BJ (cell line): ENCODE measurements around the gene CPLX1. TPM values are rescaled to one million over a fixed set of nuclear protein-coding genes. Genes with fewer than 3 reads are reported as not detected.

Experiments used
- CTCF ChIA-PET: fragments of 350-600 bp; formaldehyde crosslinking; extraction: SDS; loops from one replicate; lab custom pipeline; 2021; ENCODE audit warnings: antibody characterized with exemption, inconsistent platforms; lab: Yijun Ruan, JAX
- POLR2A ChIA-PET: fragments of 300-600 bp; sonication (Branson Sonifier 250); formaldehyde crosslinking; extraction: SDS; loops from one replicate; lab custom pipeline; 2021; ENCODE audit warnings: antibody characterized with exemption; lab: Charles Lee
- DNase-seq: peaks from one replicate; pipeline ENCODE4 v3.0.0-alpha.2; 2011; ENCODE audit warnings: low read depth
- H3K27me3 ChIP-seq: 2 replicates; pipeline ENCODE4 v1.6.0; 2011; ENCODE audit warnings: low read length; ENCODE audit not compliant: control insufficient read depth, insufficient read depth
- H3K36me3 ChIP-seq: 2 replicates; pipeline ENCODE4 v1.5.1; 2011; ENCODE audit warnings: low read length; ENCODE audit not compliant: control insufficient read depth, insufficient read depth
- H3K4me3 ChIP-seq: 2 replicates; pipeline ENCODE4 v1.5.1; 2011; ENCODE audit warnings: low read depth, mild to moderate bottlenecking, control low read depth, low read length
- polyA minus RNA-seq: library from RNA; depleted of rRNA, polyadenylated mRNA; stranded (reverse); fragments of >200 nt; gene quantifications from 2 replicates; pipeline ENCODE4 v1.2.3, GENCODE V29; 2011; rRNA and poly(A)+ RNA removed
- polyA plus RNA-seq: library from polyadenylated mRNA; depleted of rRNA; stranded (reverse); fragments of >200 nt; gene quantifications from 2 replicates; pipeline ENCODE4 v1.2.3, GENCODE V29; 2011; rRNA removed
- TF ChIP-seq, protein P1 (sequence below): IDR thresholded peaks from 2 replicates; pipeline ENCODE4 v1.5.1; 2011; ENCODE audit warnings: low read depth, mild to moderate bottlenecking, control low read depth, inconsistent platforms, low read length, moderate library complexity; ENCODE audit not compliant: insufficient read depth

The CPLX1 gene
- polyA plus RNA-seq (0.15 TPM in 1 of 2 replicates, not detected in the other), polyA minus RNA-seq (not detected in 2 replicates)

DNA sequence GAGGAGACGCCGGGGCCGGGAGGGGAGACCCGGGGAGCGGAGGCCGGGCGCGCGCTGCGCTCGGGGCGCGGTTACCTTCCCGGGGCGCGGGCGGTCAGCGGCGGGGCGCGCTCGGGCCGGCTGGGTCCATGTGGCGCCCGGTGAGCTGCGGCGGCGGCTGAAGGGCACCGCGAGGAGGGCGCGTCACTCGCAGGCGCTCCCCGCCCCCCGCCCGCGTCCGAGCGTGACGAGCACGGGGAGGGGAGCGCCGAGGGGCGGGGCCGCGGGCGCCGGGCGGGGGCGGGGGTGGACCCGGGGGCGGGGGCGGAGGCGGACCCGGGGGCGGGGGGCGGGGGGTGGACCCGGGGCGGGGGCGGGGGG, at the start of gene CPLX1:
Gene CPLX1 (minus strand): TSS at position 159 of the 360 bp plus-strand sequence. CDS start 1,607 bp downstream, outside the sequence.
- ChIA-PET CTCF (no interaction called here), POLR2A (no interaction called here)
- peak within 1 kb of the TSS; percentile 30 for H3K4me3 ChIP-seq
- TF ChIP-seq, protein P1, sequence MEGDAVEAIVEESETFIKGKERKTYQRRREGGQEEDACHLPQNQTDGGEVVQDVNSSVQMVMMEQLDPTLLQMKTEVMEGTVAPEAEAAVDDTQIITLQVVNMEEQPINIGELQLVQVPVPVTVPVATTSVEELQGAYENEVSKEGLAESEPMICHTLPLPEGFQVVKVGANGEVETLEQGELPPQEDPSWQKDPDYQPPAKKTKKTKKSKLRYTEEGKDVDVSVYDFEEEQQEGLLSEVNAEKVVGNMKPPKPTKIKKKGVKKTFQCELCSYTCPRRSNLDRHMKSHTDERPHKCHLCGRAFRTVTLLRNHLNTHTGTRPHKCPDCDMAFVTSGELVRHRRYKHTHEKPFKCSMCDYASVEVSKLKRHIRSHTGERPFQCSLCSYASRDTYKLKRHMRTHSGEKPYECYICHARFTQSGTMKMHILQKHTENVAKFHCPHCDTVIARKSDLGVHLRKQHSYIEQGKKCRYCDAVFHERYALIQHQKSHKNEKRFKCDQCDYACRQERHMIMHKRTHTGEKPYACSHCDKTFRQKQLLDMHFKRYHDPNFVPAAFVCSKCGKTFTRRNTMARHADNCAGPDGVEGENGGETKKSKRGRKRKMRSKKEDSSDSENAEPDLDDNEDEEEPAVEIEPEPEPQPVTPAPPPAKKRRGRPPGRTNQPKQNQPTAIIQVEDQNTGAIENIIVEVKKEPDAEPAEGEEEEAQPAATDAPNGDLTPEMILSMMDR = no peak
- H3K27me3 ChIP-seq = peaks cover 46% of the 10 kb centered on the region
- no peak for DNase-seq
- H3K36me3 ChIP-seq = no peaks in the 10 kb centered on the region

DNA sequence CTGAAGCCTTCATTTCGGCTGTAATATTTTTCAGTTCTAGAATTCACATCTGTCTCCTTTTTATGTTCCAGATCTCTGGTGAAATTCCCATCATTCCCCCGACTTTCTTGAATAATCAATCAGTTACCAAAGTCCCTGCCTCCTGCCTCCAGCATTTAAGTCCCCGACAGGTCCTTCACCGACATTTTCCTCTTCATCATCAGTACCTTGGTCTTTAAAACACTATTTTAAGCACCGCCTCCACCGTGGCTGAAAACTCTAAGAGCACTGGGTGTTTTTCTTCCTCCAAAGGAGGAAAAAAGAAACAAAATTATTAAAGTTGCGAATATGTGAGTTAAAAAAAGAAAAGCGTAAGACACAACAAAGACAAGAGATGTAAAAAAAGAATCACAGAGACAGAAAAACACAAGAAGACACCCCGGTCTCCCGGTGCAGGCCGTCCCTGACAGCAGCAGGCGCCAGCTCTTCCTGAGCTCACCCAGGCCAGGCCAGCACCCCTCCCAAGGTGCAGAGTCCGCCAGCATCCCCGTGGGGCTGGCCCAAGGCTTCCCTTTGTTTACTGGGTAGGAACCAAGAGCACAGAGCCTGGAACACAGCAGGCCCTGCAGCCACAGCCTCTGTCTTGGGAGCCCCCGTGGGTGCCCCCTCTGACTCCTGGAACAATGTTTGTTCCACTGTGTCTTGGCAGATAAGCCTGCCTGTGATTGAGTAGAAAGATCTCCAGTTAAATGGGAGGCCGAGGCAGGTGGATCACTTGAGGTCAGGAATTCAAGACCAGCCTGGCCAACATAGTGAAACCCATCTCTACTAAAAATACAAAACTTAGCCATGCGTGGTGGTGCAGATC, 49.3 kb upstream of the CPLX1 start:
- H3K4me3 ChIP-seq = no peak overlapping the region
- H3K27me3 ChIP-seq = no peaks in the 10 kb centered on the region
- ChIA-PET POLR2A (no interaction called here), CTCF (no interaction called here)
- TF ChIP-seq, protein P1 = no peak
- H3K36me3 ChIP-seq = peaks cover 21% of the 10 kb centered on the region
- DNase-seq = no peak

DNA sequence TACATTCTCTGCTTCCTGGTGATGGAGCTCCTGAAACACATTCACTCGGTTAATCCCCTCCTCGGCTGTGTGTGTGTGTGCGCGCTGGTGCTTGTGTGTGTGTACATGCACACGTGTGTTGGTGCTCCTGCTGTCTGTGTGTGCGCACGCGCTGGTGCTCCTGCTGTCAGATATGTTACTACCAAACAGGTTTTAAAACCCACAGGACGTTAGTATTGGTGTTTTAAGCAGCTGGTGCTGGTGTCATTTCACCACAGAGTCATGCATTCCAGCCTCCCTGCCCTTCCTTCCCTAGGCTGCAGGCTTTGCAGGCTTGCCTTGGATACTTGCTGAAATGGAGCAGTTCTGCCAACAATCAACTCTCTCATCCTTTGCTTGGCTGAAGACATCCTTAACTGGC, 48.1 kb upstream of the CPLX1 start:
- POLR2A ChIA-PET = no interaction called here
- TF ChIP-seq, protein P1 = no peak
- Histone ChIP-seq H3K4me3 (no peak overlapping the region), H3K36me3 (peaks cover 16% of the 10 kb centered on the region), H3K27me3 (no peaks in the 10 kb centered on the region)
- DNase-seq = no peak
- CTCF ChIA-PET = no interaction called here

DNA sequence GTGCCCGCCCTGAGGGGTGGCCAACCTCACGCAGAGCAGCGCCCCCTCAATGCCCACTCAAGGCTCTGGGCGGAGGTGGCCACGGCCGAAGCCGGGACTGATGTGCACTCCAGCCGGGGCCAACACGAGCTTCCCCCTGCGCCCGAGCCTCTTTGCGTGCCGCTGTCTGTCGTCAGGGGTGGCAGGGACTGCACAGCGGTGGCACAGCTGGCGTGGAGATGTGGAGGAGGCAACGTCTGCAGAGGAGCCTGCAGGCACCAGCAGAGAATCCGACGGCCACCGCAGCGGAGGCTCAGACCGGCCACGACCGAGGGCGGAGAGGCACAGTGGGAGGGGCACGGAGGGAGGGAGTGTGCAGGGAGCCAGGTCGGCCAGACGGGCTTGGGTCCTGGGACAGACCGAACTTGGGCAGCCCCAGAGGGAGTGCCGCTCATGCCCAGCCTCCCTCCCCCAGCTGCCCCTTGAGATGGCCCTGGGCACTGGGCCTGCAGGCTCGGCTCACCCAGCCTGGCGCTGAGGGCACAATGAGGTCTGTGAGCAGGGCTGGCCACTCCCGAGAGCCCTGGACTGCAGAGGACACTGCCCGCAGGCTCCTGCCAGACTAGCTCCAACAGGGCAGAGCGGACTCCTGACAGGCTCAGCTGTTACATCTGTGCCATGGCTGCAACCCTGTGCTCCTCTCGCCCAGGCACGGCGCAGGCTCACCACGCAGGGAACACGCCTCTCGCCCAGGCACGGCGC, 46.5 kb upstream of the CPLX1 start:
- DNase-seq = no peak
- ChIA-PET CTCF (no interaction called here), POLR2A (no interaction called here)
- Histone ChIP-seq H3K4me3 (no peak overlapping the region), H3K36me3 (peaks cover 17% of the 10 kb centered on the region), H3K27me3 (no peaks in the 10 kb centered on the region)
- TF ChIP-seq, protein P1 = no peak

DNA sequence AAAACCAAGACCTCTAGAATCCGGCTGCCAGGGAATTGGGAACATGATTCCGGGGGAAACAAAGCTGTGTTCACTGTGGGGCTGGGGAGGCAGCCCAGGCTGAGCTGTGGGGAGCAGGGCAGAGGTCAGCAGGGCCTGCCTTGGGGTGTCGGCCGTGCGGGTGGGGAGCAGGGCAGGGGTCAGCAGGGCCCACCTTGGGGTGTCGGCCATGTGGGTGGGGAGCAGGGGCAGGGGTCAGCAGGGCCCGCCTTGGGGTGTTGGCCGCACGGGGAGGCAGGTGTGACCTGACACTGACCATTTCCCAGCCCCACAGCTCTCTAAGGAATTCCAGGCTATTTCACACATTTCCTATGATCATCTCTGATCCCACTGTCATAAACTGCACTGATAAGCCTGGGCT, 45.6 kb upstream of the CPLX1 start:
- TF ChIP-seq, protein P1 = no peak
- H3K36me3 ChIP-seq = peaks cover 20% of the 10 kb centered on the region
- ChIA-PET POLR2A (no interaction called here), CTCF (no interaction called here)
- no peak overlapping the region for H3K4me3 ChIP-seq
- DNase-seq = no peak
- H3K27me3 ChIP-seq = no peaks in the 10 kb centered on the region
